Ovary (tissue), 3 donors: Measurements from ENCODE around the gene MAIP1.

Source experiments
- EP300 ChIP-seq: sonication (generic); formaldehyde crosslinking; IDR thresholded peaks from one replicate; pipeline ENCODE4 v1.6.1; 2017; ENCODE audit warnings: antibody characterized with exemption
- POLR2A ChIP-seq: fragments of 450-650 bp; IDR thresholded peaks from one replicate; pipeline ENCODE4 v1.6.1; 2017; ENCODE audit warnings: antibody characterized with exemption, mild to moderate bottlenecking, moderate library complexity
- TF ChIP-seq, protein P1 (sequence below), 3 donors: fragments of 450-650 bp in 2 of 3; fragments of 200-600 bp in 1 of 3; IDR thresholded peaks; one replicate each; pipeline versions ENCODE4 v1.5.1 to v1.8.0; 2016 to 2022; ENCODE audit warnings: antibody characterized with exemption in 3 of 3, mild to moderate bottlenecking in 1 of 3
- donor health status: DM: no; HTN: no; CAD: no.

DNA sequence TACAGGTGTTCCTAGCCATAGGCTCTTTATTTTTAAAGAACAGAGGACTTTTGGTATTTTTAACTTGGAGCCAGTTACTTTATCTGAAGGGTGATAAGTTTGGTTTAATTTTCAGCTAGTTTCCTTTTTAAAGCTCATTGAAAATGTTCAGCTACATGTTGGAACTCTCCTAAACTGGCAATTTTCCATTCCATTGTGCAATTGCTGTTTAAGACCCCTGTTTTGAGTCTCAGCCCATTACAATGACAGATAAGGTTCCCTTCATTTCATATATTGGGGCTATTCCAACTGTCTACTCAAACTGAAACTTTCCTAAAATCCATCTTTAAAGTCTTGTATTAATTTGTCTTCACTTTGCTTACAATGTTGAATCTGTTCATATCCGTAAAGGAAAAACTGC lies 11.6 kb downstream of the MAIP1 start:
- TF ChIP-seq POLR2A (no peak), EP300 (no peak)
- TF ChIP-seq, protein P1, sequence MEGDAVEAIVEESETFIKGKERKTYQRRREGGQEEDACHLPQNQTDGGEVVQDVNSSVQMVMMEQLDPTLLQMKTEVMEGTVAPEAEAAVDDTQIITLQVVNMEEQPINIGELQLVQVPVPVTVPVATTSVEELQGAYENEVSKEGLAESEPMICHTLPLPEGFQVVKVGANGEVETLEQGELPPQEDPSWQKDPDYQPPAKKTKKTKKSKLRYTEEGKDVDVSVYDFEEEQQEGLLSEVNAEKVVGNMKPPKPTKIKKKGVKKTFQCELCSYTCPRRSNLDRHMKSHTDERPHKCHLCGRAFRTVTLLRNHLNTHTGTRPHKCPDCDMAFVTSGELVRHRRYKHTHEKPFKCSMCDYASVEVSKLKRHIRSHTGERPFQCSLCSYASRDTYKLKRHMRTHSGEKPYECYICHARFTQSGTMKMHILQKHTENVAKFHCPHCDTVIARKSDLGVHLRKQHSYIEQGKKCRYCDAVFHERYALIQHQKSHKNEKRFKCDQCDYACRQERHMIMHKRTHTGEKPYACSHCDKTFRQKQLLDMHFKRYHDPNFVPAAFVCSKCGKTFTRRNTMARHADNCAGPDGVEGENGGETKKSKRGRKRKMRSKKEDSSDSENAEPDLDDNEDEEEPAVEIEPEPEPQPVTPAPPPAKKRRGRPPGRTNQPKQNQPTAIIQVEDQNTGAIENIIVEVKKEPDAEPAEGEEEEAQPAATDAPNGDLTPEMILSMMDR (IDR thresholded peaks at IDR 0.05) = no peak
